Measurements from ENCODE around the gene LAMA3. TPM values are rescaled to one million over a fixed set of nuclear protein-coding genes. Genes with fewer than 3 reads are reported as not detected.

The LAMA3 gene
- total and polyA plus RNA-seq, 9 donors = 2.9 to 44.9 (median 14.8) TPM

DNA sequence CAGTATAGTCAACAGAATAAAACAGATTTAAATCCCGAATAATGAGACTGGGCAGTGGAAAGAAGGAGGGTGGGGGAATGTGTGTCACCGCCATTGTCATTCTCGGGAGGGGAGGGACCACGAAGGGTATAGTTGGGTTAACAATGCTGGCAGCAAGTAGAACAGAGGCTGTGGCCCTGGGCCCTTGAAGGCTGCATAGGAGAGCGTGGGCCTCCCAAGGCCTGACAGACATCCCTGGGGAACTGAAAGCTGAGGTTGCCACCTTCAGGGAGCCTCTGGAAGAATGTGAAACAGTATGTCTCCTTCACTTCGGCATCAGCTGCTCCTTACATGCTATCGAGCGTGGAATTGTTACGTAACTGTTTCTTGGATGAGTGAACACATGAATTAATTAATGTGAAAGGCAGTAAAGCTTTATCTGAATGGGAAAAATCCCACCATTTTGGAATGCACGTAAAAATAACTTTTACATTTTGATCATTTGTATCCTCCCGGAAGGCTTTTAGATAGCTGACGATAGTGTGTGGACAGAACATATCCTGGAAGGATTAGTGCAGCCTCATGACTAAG is 232.5 kb downstream of the LAMA3 start:
- Histone ChIP-seq H3K4me3 (no peak overlapping the region), H3K9me3 (no peaks in the 10 kb centered on the region), H3K27me3 (no peaks in the 10 kb centered on the region), H3K4me1 (ENCODE audit: insufficient read depth) (no peaks in the 10 kb centered on the region), H3K27ac (no peak overlapping the region), H3K36me3 (no peaks in the 10 kb centered on the region)
- WGBS, 3 donors = 94 to 96% (median 95%) methylated on average over 12 of the region's 12 CpGs
- TF ChIP-seq, protein P1, sequence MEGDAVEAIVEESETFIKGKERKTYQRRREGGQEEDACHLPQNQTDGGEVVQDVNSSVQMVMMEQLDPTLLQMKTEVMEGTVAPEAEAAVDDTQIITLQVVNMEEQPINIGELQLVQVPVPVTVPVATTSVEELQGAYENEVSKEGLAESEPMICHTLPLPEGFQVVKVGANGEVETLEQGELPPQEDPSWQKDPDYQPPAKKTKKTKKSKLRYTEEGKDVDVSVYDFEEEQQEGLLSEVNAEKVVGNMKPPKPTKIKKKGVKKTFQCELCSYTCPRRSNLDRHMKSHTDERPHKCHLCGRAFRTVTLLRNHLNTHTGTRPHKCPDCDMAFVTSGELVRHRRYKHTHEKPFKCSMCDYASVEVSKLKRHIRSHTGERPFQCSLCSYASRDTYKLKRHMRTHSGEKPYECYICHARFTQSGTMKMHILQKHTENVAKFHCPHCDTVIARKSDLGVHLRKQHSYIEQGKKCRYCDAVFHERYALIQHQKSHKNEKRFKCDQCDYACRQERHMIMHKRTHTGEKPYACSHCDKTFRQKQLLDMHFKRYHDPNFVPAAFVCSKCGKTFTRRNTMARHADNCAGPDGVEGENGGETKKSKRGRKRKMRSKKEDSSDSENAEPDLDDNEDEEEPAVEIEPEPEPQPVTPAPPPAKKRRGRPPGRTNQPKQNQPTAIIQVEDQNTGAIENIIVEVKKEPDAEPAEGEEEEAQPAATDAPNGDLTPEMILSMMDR (IDR thresholded peaks at IDR 0.05) = no peak
- TF ChIP-seq EP300 (IDR thresholded peaks at IDR 0.05) = no peak
- TF ChIP-seq POLR2A (IDR thresholded peaks at IDR 0.05) = no peak
- DNase-seq = no peak
- intact Hi-C loops (cut with DNase I) = no loop called here

DNA sequence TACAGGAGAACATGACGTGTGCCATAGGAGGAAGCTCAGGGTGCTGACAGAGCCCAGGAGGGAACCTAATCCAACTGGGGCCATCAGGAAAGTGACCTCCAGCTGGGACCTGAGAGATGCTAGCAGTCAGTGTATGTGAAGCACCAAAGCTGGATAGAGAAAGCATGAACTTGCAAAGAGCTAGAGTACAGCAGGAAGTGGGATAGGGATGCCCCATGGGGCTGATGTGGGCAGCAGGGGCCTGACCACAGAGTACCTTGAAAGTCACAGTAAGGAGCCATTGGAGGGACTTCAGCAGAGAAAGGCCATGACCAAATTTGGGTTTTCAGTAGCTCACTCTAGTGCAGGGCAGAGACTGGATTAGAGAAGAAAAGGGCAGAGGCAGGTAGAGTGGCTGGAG is 233.7 kb downstream of the LAMA3 start:
- intact Hi-C loops (cut with DNase I) = no loop called here
- H3K4me3 ChIP-seq = no peak overlapping the region
- no peak overlapping the region for H3K27ac ChIP-seq
- no peaks in the 10 kb centered on the region for H3K4me1 ChIP-seq (ENCODE audit: insufficient read depth)
- TF ChIP-seq, protein P1 (IDR thresholded peaks at IDR 0.05) = no peak
- no peak for TF ChIP-seq POLR2A (IDR thresholded peaks at IDR 0.05)
- TF ChIP-seq EP300 (IDR thresholded peaks at IDR 0.05) = no peak
- 100% methylated on average over 1 of the region's 1 CpG for WGBS, 3 donors
- no peaks in the 10 kb centered on the region for H3K9me3 ChIP-seq
- no peaks in the 10 kb centered on the region for H3K36me3 ChIP-seq
- no peak for DNase-seq
- no peaks in the 10 kb centered on the region for H3K27me3 ChIP-seq

DNA sequence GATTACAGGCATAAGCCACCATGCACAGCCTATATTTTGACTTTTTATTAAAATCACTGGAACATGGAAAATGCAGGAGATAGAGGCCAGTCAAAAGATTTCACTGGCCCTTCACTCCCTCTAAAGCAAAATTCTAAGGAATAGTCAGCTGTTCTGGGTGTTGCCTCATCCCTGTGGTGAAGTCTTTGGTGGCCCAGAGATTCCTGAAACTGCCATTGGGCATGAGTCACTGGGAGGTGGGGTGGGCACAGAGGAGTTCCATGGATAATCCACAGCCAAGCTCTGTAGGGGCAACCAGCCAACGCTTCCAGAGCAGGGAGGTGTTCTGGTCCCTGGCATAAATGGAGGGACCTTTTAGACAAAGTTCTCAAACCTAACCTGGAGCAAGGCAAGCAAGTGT is 235.6 kb downstream of the LAMA3 start:
- DNase-seq = no peak
- Histone ChIP-seq H3K9me3 (no peaks in the 10 kb centered on the region), H3K27ac (no peak overlapping the region), H3K36me3 (no peaks in the 10 kb centered on the region), H3K27me3 (no peaks in the 10 kb centered on the region), H3K4me3 (no peak overlapping the region), H3K4me1 (ENCODE audit: insufficient read depth) (no peaks in the 10 kb centered on the region)
- intact Hi-C loops (cut with DNase I) = no loop called here
- 91 to 100% (median 98%) methylated on average over 1 of the region's 1 CpG for WGBS, 3 donors
- TF ChIP-seq EP300 (IDR thresholded peaks at IDR 0.05) (no peak), POLR2A (IDR thresholded peaks at IDR 0.05) (no peak)
- TF ChIP-seq, protein P1 (IDR thresholded peaks at IDR 0.05) = no peak

DNA sequence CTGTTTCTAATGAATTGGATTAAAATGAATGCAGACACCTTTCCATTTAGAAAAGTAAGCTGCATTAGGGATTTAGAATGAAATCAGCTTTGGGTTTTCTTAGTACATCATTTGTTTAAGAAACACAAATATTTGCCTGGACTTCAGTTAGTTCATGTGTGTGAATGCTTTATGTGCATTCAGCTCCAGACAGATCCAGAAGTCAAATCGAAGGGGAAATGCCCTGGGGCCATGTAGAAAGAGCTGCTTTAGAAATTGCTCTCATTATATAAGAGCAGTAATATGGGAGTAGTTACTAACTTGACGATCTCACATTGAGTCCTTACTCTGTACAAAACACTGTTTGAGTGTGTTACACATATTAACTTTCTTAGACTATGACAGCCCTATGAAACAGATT is 237.3 kb downstream of the LAMA3 start:
- no peak for DNase-seq
- Histone ChIP-seq H3K4me3 (no peak overlapping the region), H3K27me3 (no peaks in the 10 kb centered on the region), H3K4me1 (ENCODE audit: insufficient read depth) (no peaks in the 10 kb centered on the region), H3K27ac (no peak overlapping the region), H3K36me3 (no peaks in the 10 kb centered on the region), H3K9me3 (no peaks in the 10 kb centered on the region)
- 72 to 93% (median 86%) methylated on average over 2 of the region's 2 CpGs for WGBS, 3 donors
- intact Hi-C loops (cut with DNase I) = no loop called here
- TF ChIP-seq, protein P1 (IDR thresholded peaks at IDR 0.05) = no peak
- TF ChIP-seq EP300 (IDR thresholded peaks at IDR 0.05) (no peak), POLR2A (IDR thresholded peaks at IDR 0.05) (no peak)
